Omental fat pad (tissue), 4 donors: ENCODE data around the gene PEPD. TPM values are rescaled to one million over a fixed set of nuclear protein-coding genes. Genes with fewer than 3 reads are reported as not detected.

Source experiments
- ATAC-seq: fragments of 150-250 bp; one replicate; pipeline ENCODE4 v1.9.1; 2016; ENCODE audit warnings: mild to moderate bottlenecking, moderate library complexity; ENCODE audit not compliant: low FRiP score
- DNase-seq: peaks from one replicate; pipeline ENCODE4 v3.0.0-alpha.2; 2019; ENCODE audit warnings: low spot score
- CTCF ChIP-seq, 3 donors: fragments of 450-650 bp; IDR thresholded peaks; one replicate each; pipeline ENCODE4 v1.5.1; 2016 to 2017; ENCODE audit warnings: antibody characterized with exemption in 3 of 3, mild to moderate bottlenecking in 3 of 3, moderate library complexity in 2 of 3
- total RNA-seq, 4 donors: library from RNA; depleted of rRNA; stranded (reverse); fragments of >200 nt; gene quantifications; one replicate each; pipeline ENCODE4 v1.1.0, GENCODE V29; 2016

Gene PEPD
- total RNA-seq, 4 donors from 2014 or later = 78.9 to 99.3 (median 89.8) TPM

- no peak for DNase-seq
- ATAC-seq = no peak
Measured at GRCh38 chr19:33402421-33403220, 119.0 kb downstream of the PEPD start.

GRCh38 chr19:33401683-33402420 lies 119.7 kb downstream of the PEPD start:
- ATAC-seq (no peak), DNase-seq (no peak)
- no peak for TF ChIP-seq CTCF (IDR thresholded peaks at IDR 0.05)

More at GRCh38 chr19:33402421-33403220, 119.0 kb downstream of the PEPD start:
- TF ChIP-seq CTCF (IDR thresholded peaks at IDR 0.05) = no peak

- no peak for TF ChIP-seq CTCF (IDR thresholded peaks at IDR 0.05)
- DNase-seq (no peak), ATAC-seq (no peak)
Measured at GRCh38 chr19:33400856-33401682, 120.5 kb downstream of the PEPD start.

- no peak for ATAC-seq
- no peak for DNase-seq
- TF ChIP-seq CTCF (IDR thresholded peaks at IDR 0.05) = no peak
Measured at GRCh38 chr19:33399745-33400681, 121.6 kb downstream of the PEPD start.

GRCh38 chr19:33399081-33399744 lies 122.4 kb downstream of the PEPD start:
- no peak for ATAC-seq
- no peak for TF ChIP-seq CTCF (IDR thresholded peaks at IDR 0.05)
- no peak for DNase-seq
